Ecto neural progenitor cell (in vitro differentiated cells): ENCODE measurements around the gene PFKFB3.
"Not testable (repeated sequence)": the region's sequence is repeated elsewhere in the genome, so short reads cannot be mapped to it uniquely, and the experiment has no call there.

ENCODE experiments used
- DNase-seq: peaks from one replicate; pipeline ENCODE4 v3.0.0-alpha.2; 2018; ENCODE audit warnings: low spot score

The PFKFB3 gene

GRCh38 chr10:6178581-6178980, 24.2 kb upstream of the PFKFB3 start:
- no peak for DNase-seq

GRCh38 chr10:6179078-6179477, 23.7 kb upstream of the PFKFB3 start:
- DNase-seq: no peak

GRCh38 chr10:6180480-6181110, 22.1 kb upstream of the PFKFB3 start:
- DNase-seq: no peak

- no peak for DNase-seq
These were observed 21.5 kb upstream of the PFKFB3 start for GRCh38 chr10:6181249-6181648.

GRCh38 chr10:6182454-6183098, 20.2 kb upstream of the PFKFB3 start:
- no peak for DNase-seq

- peak; percentile 70 for DNase-seq
These were observed 17.6 kb upstream of the PFKFB3 start for GRCh38 chr10:6185039-6185716.

- DNase-seq: no peak
These were observed 15.9 kb upstream of the PFKFB3 start for GRCh38 chr10:6186894-6187256.

GRCh38 chr10:6187278-6187677, 15.5 kb upstream of the PFKFB3 start:
- DNase-seq: no peak

GRCh38 chr10:6190033-6190432, 12.7 kb upstream of the PFKFB3 start:
- DNase-seq: not testable (repeated sequence)

GRCh38 chr10:6191147-6191546, 11.6 kb upstream of the PFKFB3 start:
- no peak for DNase-seq

- no peak for DNase-seq
These were observed 11.2 kb upstream of the PFKFB3 start for GRCh38 chr10:6191569-6191968.

- DNase-seq: not testable (repeated sequence)
These were observed 9.4 kb upstream of the PFKFB3 start for GRCh38 chr10:6193342-6193741.

GRCh38 chr10:6194311-6194710, 8.4 kb upstream of the PFKFB3 start:
- no peak for DNase-seq

- DNase-seq: no peak
These were observed 7.4 kb upstream of the PFKFB3 start for GRCh38 chr10:6195376-6195775.

- DNase-seq: no peak
These were observed 6.9 kb upstream of the PFKFB3 start for GRCh38 chr10:6195846-6196245.

GRCh38 chr10:6196524-6196923, 6.2 kb upstream of the PFKFB3 start:
- DNase-seq: not testable (repeated sequence)

- no peak for DNase-seq
These were observed 5.4 kb upstream of the PFKFB3 start for GRCh38 chr10:6197321-6197720.

GRCh38 chr10:6198171-6198570, 4.6 kb upstream of the PFKFB3 start:
- no peak for DNase-seq

GRCh38 chr10:6199131-6199733, 3.5 kb upstream of the PFKFB3 start:
- no peak for DNase-seq

GRCh38 chr10:6200440-6200733, 2.3 kb upstream of the PFKFB3 start:
- DNase-seq: no peak

- peak; percentile 58 for DNase-seq
These were observed 1.8 kb upstream of the PFKFB3 start for GRCh38 chr10:6200734-6201515.

GRCh38 chr10:6201516-6201975, 1.2 kb upstream of the PFKFB3 start:
- DNase-seq: peak; percentile 83
